Activated T-cell treated with anti-CD3 and anti-CD28 coated beads, Interleukin-2, amount 50 U/mL, for 72 hours (primary cell): ENCODE results near the gene TNFRSF19. TPM values are rescaled to one million over a fixed set of nuclear protein-coding genes. Genes with fewer than 3 reads are reported as not detected.

Experiments used
- ATAC-seq, 2 donors: fragments of 150-1000 bp; cut with Tn5 transposase; replicated peaks in 1 of 2; 2 replicates each; pipeline ENCODE4 v1.10.0; 2021; ENCODE audit warnings: moderate library complexity in 2 of 2, mild to moderate bottlenecking in 1 of 2
- DNase-seq, 2 donors: peaks; one replicate each; pipeline ENCODE4 v3.0.0; 2021 to 2022; ENCODE audit warnings: mixed read lengths in 1 of 2
- H3K27ac Mint-ChIP-seq: one replicate; pipeline ENCODE4 v1.8.0; 2022; ENCODE audit warnings: mild to moderate bottlenecking, moderate library complexity, mixed read lengths
- H3K27me3 Mint-ChIP-seq: one replicate; pipeline ENCODE4 v1.8.0; 2022; ENCODE audit warnings: low read depth, mixed read lengths
- H3K36me3 Mint-ChIP-seq, 2 donors: one replicate each; pipeline ENCODE4 v1.8.0; 2022; ENCODE audit warnings: mixed read lengths in 2 of 2, mild to moderate bottlenecking in 1 of 2; ENCODE audit not compliant: insufficient read depth in 2 of 2
- H3K4me1 Mint-ChIP-seq: one replicate; pipeline ENCODE4 v1.8.0; 2022; ENCODE audit warnings: low read depth, mixed read lengths
- H3K4me3 Mint-ChIP-seq, 2 donors: one replicate each; pipeline ENCODE4 v1.8.0; 2022; ENCODE audit warnings: mild to moderate bottlenecking in 2 of 2, mixed read lengths in 2 of 2, moderate library complexity in 2 of 2
- H3K9me3 Mint-ChIP-seq, 2 donors: one replicate each; pipeline ENCODE4 v1.8.0; 2022; ENCODE audit warnings: mixed read lengths in 2 of 2
- total RNA-seq, 2 donors: library from RNA; stranded (reverse); gene quantifications; one replicate each; pipeline ENCODE4 v1.2.3, GENCODE V29; 2022

Gene TNFRSF19
- total RNA-seq, 2 donors from 2014 or later = 0.07 TPM; not detected in 1

DNA sequence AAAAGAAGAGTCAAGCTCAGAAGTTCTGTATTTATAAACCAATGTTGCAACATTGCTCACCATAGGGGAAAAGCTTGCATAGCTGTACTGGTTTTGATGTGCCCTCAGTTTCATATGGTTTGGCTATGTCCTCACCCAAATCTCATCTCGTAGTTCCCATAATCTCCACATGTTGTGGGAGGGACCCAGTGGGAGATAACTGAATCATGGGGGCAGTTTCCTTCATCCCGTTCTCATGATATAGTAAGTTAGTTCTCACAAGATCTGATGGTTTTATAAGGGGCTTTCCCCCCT, 73.9 kb downstream of the TNFRSF19 start:
- H3K27me3 Mint-ChIP-seq = peaks cover 27% of the 10 kb centered on the region
- H3K27ac Mint-ChIP-seq = no peak overlapping the region
- DNase-seq (no peak), ATAC-seq (peak in 1 of 2 donors; percentile 35)
- H3K4me3 Mint-ChIP-seq = no peak overlapping the region
- no peaks in the 10 kb centered on the region for H3K36me3 Mint-ChIP-seq
- no peaks in the 10 kb centered on the region for H3K4me1 Mint-ChIP-seq
- H3K9me3 Mint-ChIP-seq = no peaks in the 10 kb centered on the region

- Mint-ChIP-seq H3K4me1 (no peaks in the 10 kb centered on the region), H3K27me3 (peaks cover 33% of the 10 kb centered on the region), H3K9me3 (no peaks in the 10 kb centered on the region), H3K36me3 (no peaks in the 10 kb centered on the region), H3K4me3 (no peak overlapping the region), H3K27ac (no peak overlapping the region)
- DNase-seq = no peak
- ATAC-seq = no peak
Observed at GRCh38 chr13:23644527-23645138, 74.4 kb downstream of the TNFRSF19 start.

- H3K27ac Mint-ChIP-seq = no peak overlapping the region
- H3K9me3 Mint-ChIP-seq = no peaks in the 10 kb centered on the region
- H3K27me3 Mint-ChIP-seq = peaks cover 43% of the 10 kb centered on the region
Observed at GRCh38 chr13:23645851-23646250, 75.6 kb downstream of the TNFRSF19 start.

DNA sequence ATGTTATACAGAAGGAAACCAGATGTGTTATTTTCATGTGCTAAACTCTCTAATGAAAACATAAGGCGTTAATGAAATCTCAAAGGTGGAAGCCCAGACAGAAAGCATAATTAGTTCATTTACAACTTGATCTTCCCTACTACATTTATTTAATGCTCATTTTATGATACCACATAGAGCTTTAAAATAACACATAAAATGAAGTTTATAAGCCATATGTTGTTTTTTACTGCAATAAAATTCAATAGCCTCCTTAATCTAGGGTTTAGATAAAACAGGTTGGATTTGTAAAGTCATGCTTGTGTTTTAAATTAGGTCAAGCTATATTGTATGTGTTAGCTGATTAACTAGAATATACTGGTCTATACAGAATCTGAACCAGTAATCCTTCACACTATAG, 81.2 kb downstream of the TNFRSF19 start:
- Mint-ChIP-seq H3K27ac (no peak overlapping the region), H3K4me3 (no peak overlapping the region), H3K36me3 (no peaks in the 10 kb centered on the region), H3K9me3 (no peaks in the 10 kb centered on the region), H3K4me1 (no peaks in the 10 kb centered on the region), H3K27me3 (peaks cover 55% of the 10 kb centered on the region)
- DNase-seq (no peak), ATAC-seq (no peak)

More at GRCh38 chr13:23645851-23646250, 75.6 kb downstream of the TNFRSF19 start:
- no peak for DNase-seq
- Mint-ChIP-seq H3K4me3 (no peak overlapping the region), H3K36me3 (no peaks in the 10 kb centered on the region), H3K4me1 (no peaks in the 10 kb centered on the region)
- ATAC-seq = no peak

- Mint-ChIP-seq H3K36me3 (no peaks in the 10 kb centered on the region), H3K4me3 (no peak overlapping the region), H3K9me3 (no peaks in the 10 kb centered on the region), H3K27me3 (peaks cover 55% of the 10 kb centered on the region), H3K4me1 (no peaks in the 10 kb centered on the region), H3K27ac (no peak overlapping the region)
- peak in 1 of 2 donors; percentile 47 for ATAC-seq
- no peak for DNase-seq
Observed at GRCh38 chr13:23651887-23652286, 81.7 kb downstream of the TNFRSF19 start.

GRCh38 chr13:23652909-23653726, 82.9 kb downstream of the TNFRSF19 start:
- Mint-ChIP-seq H3K4me1 (no peaks in the 10 kb centered on the region), H3K27me3 (peaks cover 45% of the 10 kb centered on the region), H3K36me3 (no peaks in the 10 kb centered on the region), H3K27ac (no peak overlapping the region), H3K4me3 (no peak overlapping the region), H3K9me3 (no peaks in the 10 kb centered on the region)
- ATAC-seq (no peak), DNase-seq (no peak)

- no peaks in the 10 kb centered on the region for H3K4me1 Mint-ChIP-seq
- H3K9me3 Mint-ChIP-seq = no peaks in the 10 kb centered on the region
- H3K27ac Mint-ChIP-seq = no peak overlapping the region
- ATAC-seq (no peak), DNase-seq (no peak)
- no peak overlapping the region for H3K4me3 Mint-ChIP-seq
- peaks cover 32% of the 10 kb centered on the region for H3K27me3 Mint-ChIP-seq
- H3K36me3 Mint-ChIP-seq = no peaks in the 10 kb centered on the region
Observed at GRCh38 chr13:23654111-23655110, 84.2 kb downstream of the TNFRSF19 start.

- Mint-ChIP-seq H3K4me1 (no peaks in the 10 kb centered on the region), H3K27ac (no peak overlapping the region), H3K27me3 (peaks cover 23% of the 10 kb centered on the region), H3K36me3 (no peaks in the 10 kb centered on the region), H3K4me3 (no peak overlapping the region), H3K9me3 (no peaks in the 10 kb centered on the region)
- DNase-seq (no peak), ATAC-seq (no peak)
Observed at GRCh38 chr13:23655321-23655720, 85.1 kb downstream of the TNFRSF19 start.

DNA sequence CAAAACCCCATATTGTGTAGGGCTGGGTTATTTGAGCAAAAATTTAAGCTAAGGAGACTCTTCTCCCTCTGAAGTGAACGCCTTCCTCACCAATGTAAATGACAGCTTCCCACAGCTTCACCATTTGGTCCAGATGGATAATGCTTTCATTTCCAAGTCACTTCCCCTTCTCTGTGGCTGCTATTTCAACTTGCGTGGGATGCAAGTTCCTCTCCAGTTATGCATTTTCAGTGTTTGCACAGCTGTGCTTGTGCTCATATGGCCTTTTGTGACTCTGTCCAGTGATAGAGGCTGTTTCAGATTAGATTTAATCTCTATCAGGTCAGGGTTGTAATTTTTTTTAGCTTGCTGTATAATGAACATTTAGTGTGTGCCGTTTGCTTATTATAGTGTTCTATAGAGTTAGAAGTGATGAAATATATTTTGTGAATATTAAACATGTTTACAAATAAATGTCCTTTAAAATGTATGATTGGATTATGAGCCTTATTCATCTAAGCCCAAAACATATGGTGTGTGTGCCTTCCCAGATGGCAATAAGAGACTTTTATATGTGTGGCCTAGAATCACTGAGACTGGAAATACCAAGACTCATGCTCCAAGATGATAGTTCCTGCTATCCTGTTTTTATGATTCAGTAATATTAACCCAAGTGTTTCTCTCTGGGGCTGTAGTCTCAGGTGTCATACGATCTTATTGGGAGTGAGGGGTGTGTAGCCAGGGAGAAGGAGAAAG, 86.6 kb downstream of the TNFRSF19 start:
- peaks cover 11% of the 10 kb centered on the region for H3K27me3 Mint-ChIP-seq
- no peak overlapping the region for H3K27ac Mint-ChIP-seq
- H3K36me3 Mint-ChIP-seq = no peaks in the 10 kb centered on the region
- H3K4me1 Mint-ChIP-seq = no peaks in the 10 kb centered on the region
- H3K4me3 Mint-ChIP-seq = no peak overlapping the region
- peaks cover 0 to 2% of the 10 kb centered on the region in 2 donors for H3K9me3 Mint-ChIP-seq
- ATAC-seq (no peak), DNase-seq (no peak)

GRCh38 chr13:23658929-23659541, 88.8 kb downstream of the TNFRSF19 start:
- DNase-seq = no peak
- Mint-ChIP-seq H3K27me3 (peaks cover 7% of the 10 kb centered on the region), H3K4me3 (no peak overlapping the region), H3K4me1 (no peaks in the 10 kb centered on the region), H3K27ac (no peak overlapping the region), H3K9me3 (peaks cover 0 to 2% of the 10 kb centered on the region in 2 donors), H3K36me3 (no peaks in the 10 kb centered on the region)
- no peak for ATAC-seq

GRCh38 chr13:23660249-23660648, 90.0 kb downstream of the TNFRSF19 start:
- H3K9me3 Mint-ChIP-seq = peaks cover 0 to 2% of the 10 kb centered on the region in 2 donors
- H3K27ac Mint-ChIP-seq = no peak overlapping the region
- H3K4me3 Mint-ChIP-seq = no peak overlapping the region
- no peak for ATAC-seq
- DNase-seq = no peak
- H3K4me1 Mint-ChIP-seq = no peaks in the 10 kb centered on the region
- H3K36me3 Mint-ChIP-seq = no peaks in the 10 kb centered on the region
- H3K27me3 Mint-ChIP-seq = peaks cover 14% of the 10 kb centered on the region

DNA sequence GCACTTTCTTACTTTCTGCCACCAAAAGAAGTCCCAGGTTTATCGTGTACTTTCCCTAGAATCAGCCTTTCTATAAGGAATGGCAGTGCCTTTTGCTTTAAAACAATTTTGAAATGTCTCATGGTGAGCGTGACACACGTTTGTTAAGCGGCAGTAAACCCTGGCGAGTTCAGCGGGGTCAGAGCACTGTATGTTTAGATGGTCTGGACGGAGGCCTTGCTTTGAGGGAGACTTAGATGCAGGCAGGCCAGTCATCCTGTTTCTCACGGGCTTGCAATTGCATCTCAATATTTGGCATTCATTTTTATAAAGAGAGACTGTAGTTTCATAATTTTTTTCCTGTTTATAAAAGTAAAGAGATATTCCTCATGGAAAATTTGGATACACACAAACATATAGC, 96.4 kb downstream of the TNFRSF19 start:
- Mint-ChIP-seq H3K27ac (no peak overlapping the region), H3K27me3 (peaks cover 14% of the 10 kb centered on the region), H3K4me1 (no peaks in the 10 kb centered on the region), H3K36me3 (no peaks in the 10 kb centered on the region), H3K9me3 (no peaks in the 10 kb centered on the region), H3K4me3 (no peak overlapping the region)
- ATAC-seq (no peak), DNase-seq (no peak)
